Keratinocyte (primary cell): ENCODE results near the gene GAMT.

Experiments used
- CTCF ChIP-seq, 3 experiments: IDR thresholded peaks in 1 of 3; conservative IDR thresholded peaks in 1 of 3; optimal IDR thresholded peaks in 1 of 3; 2 replicates in 2 of 3; 3 replicates in 1 of 3; pipeline versions ENCODE3 to v1.5.1; 2011; ENCODE audit warnings: low read length in 3 of 3, mild to moderate bottlenecking in 3 of 3, moderate library complexity in 2 of 3, control low read depth in 1 of 3, inconsistent platforms in 1 of 3; ENCODE audit not compliant: insufficient read depth in 2 of 3; ENCODE audit errors: extremely low read depth in 1 of 3
- EZH2 ChIP-seq: IDR thresholded peaks from one replicate; pipeline ENCODE4 v1.6.1; 2012; ENCODE audit warnings: inconsistent platforms, mild to moderate bottlenecking, low read length, moderate library complexity

GRCh38 chr19:1427221-1427920 lies 26.0 kb upstream of the GAMT start:
- TF ChIP-seq CTCF (optimal IDR thresholded peaks at IDR 0.05 in 1 of 3, IDR thresholded peaks at IDR 0.05 in 1 of 3, conservative IDR thresholded peaks at IDR 0.05 in 1 of 3; ENCODE audit: extremely low read depth in 1 of 3, insufficient read depth in 2 of 3, low read length in 3 of 3) (no peak), EZH2 (no peak)
